HG03103 (cell line): ENCODE data around the gene UBE2L5.
A peak's percentile ranks its signal among the peaks of the same experiment; 100 is the strongest.

ENCODE experiments used
- ATAC-seq: cut with Tn5 transposase; IDR thresholded peaks from one replicate; pipeline ENCODE4 v1.9.1; 2021; ENCODE audit warnings: low read depth; ENCODE audit not compliant: unreplicated experiment

The UBE2L5 gene

GRCh38 chr13:30466358-30466714 is 44.0 kb downstream of the UBE2L5 start:
- no peak for ATAC-seq

GRCh38 chr13:30466841-30467252 is 44.6 kb downstream of the UBE2L5 start:
- no peak for ATAC-seq

DNA sequence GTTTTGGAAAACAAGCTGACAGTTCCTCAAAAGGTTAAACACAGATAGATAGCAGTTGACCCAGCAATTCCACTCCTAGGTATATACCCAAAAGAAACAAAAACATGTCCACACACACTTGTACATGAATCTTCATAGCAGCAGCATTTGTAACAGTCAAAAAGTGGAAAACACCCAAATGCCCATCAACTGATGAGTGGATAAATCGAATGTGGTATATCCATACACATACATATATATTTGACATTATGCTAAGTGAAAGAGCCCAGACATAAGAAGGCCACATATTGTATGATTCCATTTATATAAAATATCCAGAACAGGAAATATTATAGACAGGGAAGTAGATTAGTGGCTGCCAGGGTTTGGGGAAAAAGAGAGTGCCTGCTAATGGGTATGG is 51.4 kb downstream of the UBE2L5 start:
- no peak for ATAC-seq

DNA sequence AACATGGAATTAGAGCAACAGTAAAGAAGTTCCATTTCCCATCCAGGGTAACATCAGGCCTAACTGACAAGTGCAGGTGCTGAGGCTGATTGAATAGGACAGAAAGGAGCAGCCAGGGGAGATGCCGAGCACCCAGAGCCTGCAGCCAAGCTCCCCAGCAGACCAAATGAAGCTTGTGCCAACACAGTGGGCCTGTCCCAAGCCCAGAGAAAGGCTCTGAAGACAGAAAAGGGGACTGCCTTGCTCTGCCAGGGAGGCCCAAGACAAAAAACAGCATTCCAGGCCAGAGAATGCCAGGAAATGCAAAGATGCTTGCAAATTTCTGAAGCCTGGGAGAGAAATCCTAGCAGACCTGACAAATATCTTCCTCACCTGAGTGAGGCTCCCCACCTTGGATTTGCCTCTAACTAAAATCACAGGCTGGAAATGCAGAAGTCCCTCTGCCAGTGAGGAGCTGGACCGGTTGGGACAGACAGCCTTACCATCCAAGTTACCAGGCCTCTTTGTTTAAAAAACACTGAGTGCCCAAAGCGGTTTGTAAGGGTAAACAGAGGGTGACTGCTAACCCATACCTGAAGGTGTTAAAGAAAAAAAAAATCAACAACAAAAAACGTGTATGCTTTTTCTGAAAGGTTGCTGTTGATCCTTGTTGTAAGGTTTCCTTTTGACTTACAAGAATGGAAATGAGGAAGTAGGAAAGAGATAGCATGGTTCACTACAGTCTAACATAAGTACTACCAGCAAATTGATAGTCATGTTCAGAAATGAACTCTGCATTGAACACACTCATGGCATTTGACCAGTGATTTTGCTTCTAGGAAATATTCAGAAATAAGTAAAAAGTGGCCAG is 55.3 kb downstream of the UBE2L5 start:
- ATAC-seq: peak; percentile 95
